Breast epithelium (tissue), 3 donors: ENCODE data around the gene RERG.
A peak's percentile ranks its signal among the peaks of the same experiment; 100 is the strongest.

Experiments used
- CTCF ChIP-seq, 3 donors: fragments of 450-650 bp; IDR thresholded peaks; one replicate each; pipeline ENCODE4 v1.5.1; 2016 to 2017; ENCODE audit warnings: antibody characterized with exemption in 3 of 3, mild to moderate bottlenecking in 3 of 3, moderate library complexity in 3 of 3
- POLR2A ChIP-seq: fragments of 450-650 bp; IDR thresholded peaks from one replicate; pipeline ENCODE4 v1.6.1; 2016; ENCODE audit warnings: antibody characterized with exemption, mild to moderate bottlenecking, moderate library complexity
- POLR2AphosphoS5 ChIP-seq, 3 donors: sonication (generic); formaldehyde crosslinking; IDR thresholded peaks; one replicate each; pipeline ENCODE4 v1.6.1; 2017; ENCODE audit warnings: antibody characterized with exemption in 3 of 3

DNA sequence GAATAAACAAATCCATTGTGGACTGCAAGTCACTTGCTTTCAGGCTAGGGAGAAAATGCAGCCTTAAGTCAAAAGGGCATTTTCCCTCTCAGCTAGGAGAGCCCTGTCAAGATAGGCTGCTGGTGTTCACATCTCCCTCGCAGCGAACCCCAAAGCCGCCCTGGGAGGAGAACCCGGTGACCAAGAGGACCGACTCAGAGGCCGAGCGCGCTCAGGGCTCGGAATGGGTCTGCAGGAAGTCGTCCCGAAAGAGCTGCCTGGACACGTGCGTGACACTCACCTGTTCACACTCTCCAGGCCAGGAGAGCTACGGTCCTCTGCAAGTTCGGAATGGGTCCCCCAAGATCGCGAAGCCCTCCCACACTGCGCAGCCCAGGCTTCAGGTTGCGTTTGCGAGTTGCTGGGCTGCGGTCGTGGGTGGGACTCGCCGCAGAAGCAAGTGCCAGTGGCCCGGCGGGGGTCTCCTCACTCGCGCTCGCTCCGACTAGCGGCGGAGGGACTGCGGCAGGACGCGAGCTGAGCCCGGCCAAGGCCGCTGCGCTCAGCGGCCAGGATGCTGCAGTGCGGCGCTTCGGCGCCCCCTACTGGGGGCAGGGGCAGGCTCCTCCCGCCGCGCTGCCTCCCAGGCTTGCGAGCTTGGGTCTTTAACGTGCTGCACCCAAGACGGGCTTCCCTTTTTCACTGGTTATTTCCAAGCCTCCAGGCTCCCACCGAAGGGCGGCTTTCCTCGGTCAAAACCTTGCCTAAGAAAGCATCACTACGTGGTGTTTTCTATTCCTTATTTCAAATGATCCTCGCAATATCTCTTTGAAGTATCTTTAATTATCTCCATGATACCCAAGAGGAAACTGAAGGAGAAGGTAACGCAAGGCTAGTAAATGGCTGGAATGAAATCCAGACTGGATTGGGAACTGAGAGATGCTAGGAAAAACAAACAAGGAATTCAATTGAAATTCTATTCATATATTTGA lies at the start of gene RERG:
- peak; percentile 91 to 99 (median 95) for TF ChIP-seq CTCF (IDR thresholded peaks at IDR 0.05)
- TF ChIP-seq POLR2A = no peak
- TF ChIP-seq POLR2AphosphoS5 (IDR thresholded peaks at IDR 0.05) = peak; percentile 54 to 77 (median 71)
